Stomach (tissue), 9 donors: Measurements from ENCODE around the gene LRRC37A3. TPM values are rescaled to one million over a fixed set of nuclear protein-coding genes. Genes with fewer than 3 reads are reported as not detected.
"Not testable (repeated sequence)": the region's sequence is repeated elsewhere in the genome, so short reads cannot be mapped to it uniquely, and the experiment has no call there.

Source experiments
- DNase-seq, 2 donors: peaks; one replicate each; pipeline versions ENCODE4 v3.0.0 to v3.0.0-alpha.2; 2013 to 2019
- H3K27ac ChIP-seq, 5 donors: fragments of 200-600 bp in 4 of 5; sonication (generic) in 4 of 5; one replicate each; pipeline ENCODE4 v1.5.1; 2013 to 2019; ENCODE audit warnings: mild to moderate bottlenecking in 1 of 5, moderate library complexity in 1 of 5
- H3K27me3 ChIP-seq, 3 donors: fragments of 200-600 bp; sonication (generic); one replicate each; pipeline ENCODE4 v1.5.1; 2017 to 2019; ENCODE audit warnings: mixed run types in 1 of 3
- H3K36me3 ChIP-seq, 4 donors: fragments of 200-600 bp; sonication (generic); 1 replicate in 3 of 4; 2 replicates in 1 of 4; pipeline ENCODE4 v1.5.1; 2016 to 2019
- H3K4me1 ChIP-seq, 4 donors: fragments of 200-600 bp; sonication (generic); one replicate each; pipeline ENCODE4 v1.5.1; 2016 to 2019
- H3K4me3 ChIP-seq, 4 donors: fragments of 200-600 bp; sonication (generic) in 3 of 4; one replicate each; pipeline ENCODE4 v1.5.1; 2016 to 2019; ENCODE audit warnings: mild to moderate bottlenecking in 1 of 4
- H3K9me3 ChIP-seq, 4 donors: fragments of 200-600 bp; sonication (generic); one replicate each; pipeline ENCODE4 v1.5.1; 2016 to 2019
- EP300 ChIP-seq: sonication (generic); formaldehyde crosslinking; IDR thresholded peaks from one replicate; pipeline ENCODE4 v1.6.1; 2017; ENCODE audit warnings: antibody characterized with exemption
- POLR2A ChIP-seq, 4 donors: fragments of 450-650 bp; IDR thresholded peaks; one replicate each; pipeline ENCODE4 v1.6.1; 2016; ENCODE audit warnings: antibody characterized with exemption in 4 of 4, control low read depth in 2 of 4, mild to moderate bottlenecking in 1 of 4, moderate library complexity in 1 of 4
- POLR2AphosphoS5 ChIP-seq, 3 donors: sonication (generic); formaldehyde crosslinking; IDR thresholded peaks; one replicate each; pipeline ENCODE4 v1.6.1; 2016; ENCODE audit warnings: antibody characterized with exemption in 3 of 3
- WGBS, 5 donors: extraction: QIAGEN DNeasy Blood & Tissue Kit in 3 of 5; methylation state at CpG; one replicate each; pipeline versions ENCODE4 v1.1.5 to v1.1.7; 2013 to 2018; 5-methylcytosine and 5-hydroxymethylcytosine counted together
- intact Hi-C: fragments of 100-400 bp; cut with DNase I; formaldehyde crosslinking; loops from one replicate; pipeline ENCODE4 v1.15.1; 2023; ENCODE audit warnings: low total_unique reads
- polyA plus RNA-seq, 3 donors: library from polyadenylated mRNA; stranded (reverse); fragments of 200-250 nt; gene quantifications; one replicate each; pipeline ENCODE4 v1.2.3, GENCODE V29; 2013
- total RNA-seq, 5 donors: library from RNA; depleted of rRNA; stranded (reverse); fragments of >200 nt; gene quantifications; one replicate each; pipeline versions ENCODE4 v1.1.0 to v1.2.3, GENCODE V29; 2014 to 2016
- TF ChIP-seq, protein P1 (sequence below), 7 experiments: fragments of 450-650 bp in 4 of 7; fragments of 200-600 bp in 3 of 7; sonication (generic) in 3 of 7; IDR thresholded peaks; one replicate each; pipeline ENCODE4 v1.5.1; 2016 to 2019; ENCODE audit warnings: antibody characterized with exemption in 7 of 7, control low read depth in 2 of 7, mild to moderate bottlenecking in 1 of 7
- donor health status: healthy with polysubstance abuse.
- donor health status: Bipolar disorder and iron deficiency.
- donor health status: healthy.

The LRRC37A3 gene
- total and polyA plus RNA-seq, 8 donors: 1.6 to 19.6 (median 3.9) TPM

DNA sequence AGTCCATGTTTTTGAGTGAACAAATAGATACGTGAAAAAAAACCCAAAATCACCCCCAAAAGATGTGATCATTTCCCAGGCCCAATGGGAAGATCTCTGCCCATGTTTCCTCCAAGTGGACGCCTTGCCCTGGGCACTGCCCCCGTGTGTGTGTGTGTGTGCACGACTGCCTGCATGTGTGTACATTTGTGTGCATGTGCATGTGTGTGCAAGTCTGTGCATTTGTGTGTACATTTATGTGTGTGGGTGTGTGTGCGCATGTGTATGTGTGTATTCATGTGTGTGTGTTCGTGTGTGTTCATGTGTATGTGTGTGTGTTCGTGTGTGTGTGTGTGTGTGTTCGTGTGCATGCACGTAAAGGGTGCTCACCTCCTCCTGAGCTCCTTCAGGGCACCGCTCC is 16.8 kb upstream of the LRRC37A3 start:
- WGBS, 5 donors: 89 to 96% (median 95%) methylated on average over 8 to 10 of the region's 10 CpGs

DNA sequence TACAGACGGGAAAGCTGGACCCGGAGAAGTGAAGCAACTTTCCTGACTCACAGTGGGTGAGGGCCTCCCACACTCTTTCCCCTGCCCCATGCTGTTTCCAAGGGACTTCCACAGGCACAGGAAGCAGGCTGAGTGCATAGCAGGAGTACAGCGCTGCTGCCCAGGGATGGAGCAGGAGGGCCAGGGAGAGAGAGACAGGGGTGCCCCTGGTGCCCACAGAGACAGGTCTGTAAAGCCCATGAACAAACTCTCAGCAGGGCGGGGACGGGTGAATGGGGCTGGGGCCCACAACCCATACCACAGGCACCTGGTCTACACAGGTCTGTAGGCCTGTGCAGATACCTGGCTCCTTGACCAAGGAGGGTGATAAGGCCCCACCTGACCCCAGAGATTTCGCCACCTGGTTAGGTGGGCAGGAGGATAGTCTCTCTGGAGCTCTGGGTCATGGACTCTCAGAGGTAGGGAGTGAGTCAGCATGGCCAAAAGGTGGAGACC is 15.1 kb upstream of the LRRC37A3 start:
- H3K4me3 ChIP-seq, H3K9me3 ChIP-seq, H3K27ac ChIP-seq, H3K36me3 ChIP-seq, H3K27me3 ChIP-seq, H3K4me1 ChIP-seq, DNase-seq, intact Hi-C loops: not testable (repeated sequence)
- 87 to 99% (median 90%) methylated on average over 3 to 6 of the region's 6 CpGs for WGBS, 5 donors

More for the DNA sequence above, 16.8 kb upstream of the LRRC37A3 start:
- H3K27ac ChIP-seq: no peak overlapping the region
- no peak overlapping the region for H3K4me3 ChIP-seq
- no peak for DNase-seq
- no peaks in the 10 kb centered on the region for H3K9me3 ChIP-seq
- H3K4me1 ChIP-seq: no peaks in the 10 kb centered on the region
- H3K27me3 ChIP-seq: no peaks in the 10 kb centered on the region
- TF ChIP-seq POLR2A (IDR thresholded peaks at IDR 0.05) (no peak), POLR2AphosphoS5 (IDR thresholded peaks at IDR 0.05) (no peak), EP300 (no peak)
- TF ChIP-seq, protein P1, sequence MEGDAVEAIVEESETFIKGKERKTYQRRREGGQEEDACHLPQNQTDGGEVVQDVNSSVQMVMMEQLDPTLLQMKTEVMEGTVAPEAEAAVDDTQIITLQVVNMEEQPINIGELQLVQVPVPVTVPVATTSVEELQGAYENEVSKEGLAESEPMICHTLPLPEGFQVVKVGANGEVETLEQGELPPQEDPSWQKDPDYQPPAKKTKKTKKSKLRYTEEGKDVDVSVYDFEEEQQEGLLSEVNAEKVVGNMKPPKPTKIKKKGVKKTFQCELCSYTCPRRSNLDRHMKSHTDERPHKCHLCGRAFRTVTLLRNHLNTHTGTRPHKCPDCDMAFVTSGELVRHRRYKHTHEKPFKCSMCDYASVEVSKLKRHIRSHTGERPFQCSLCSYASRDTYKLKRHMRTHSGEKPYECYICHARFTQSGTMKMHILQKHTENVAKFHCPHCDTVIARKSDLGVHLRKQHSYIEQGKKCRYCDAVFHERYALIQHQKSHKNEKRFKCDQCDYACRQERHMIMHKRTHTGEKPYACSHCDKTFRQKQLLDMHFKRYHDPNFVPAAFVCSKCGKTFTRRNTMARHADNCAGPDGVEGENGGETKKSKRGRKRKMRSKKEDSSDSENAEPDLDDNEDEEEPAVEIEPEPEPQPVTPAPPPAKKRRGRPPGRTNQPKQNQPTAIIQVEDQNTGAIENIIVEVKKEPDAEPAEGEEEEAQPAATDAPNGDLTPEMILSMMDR (IDR thresholded peaks at IDR 0.05): no peak
- peaks cover 0 to 6% (median 0%) of the 10 kb centered on the region in 4 donors for H3K36me3 ChIP-seq
- intact Hi-C loops: no loop called here

DNA sequence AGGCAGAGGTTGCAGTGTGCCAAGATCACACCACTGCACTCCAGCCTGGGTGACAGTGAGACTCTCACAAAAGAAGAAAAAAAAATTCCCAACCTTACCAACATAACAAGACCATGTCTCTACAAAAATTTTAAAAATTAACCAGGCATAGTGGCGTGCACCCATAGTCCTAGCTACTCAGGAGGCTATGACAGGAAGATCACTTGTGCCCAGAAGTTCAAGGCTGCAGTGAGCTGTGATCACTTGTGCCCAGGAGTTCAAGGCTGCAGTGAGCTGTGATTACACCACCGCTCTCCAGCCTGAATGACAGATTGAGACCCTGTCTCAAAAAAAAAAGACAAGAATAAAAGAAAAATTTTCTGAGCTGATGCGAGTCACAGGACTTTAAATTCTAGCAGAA is 13.6 kb upstream of the LRRC37A3 start:
- H3K9me3 ChIP-seq, H3K4me3 ChIP-seq, H3K27ac ChIP-seq, H3K4me1 ChIP-seq, intact Hi-C loops, H3K36me3 ChIP-seq, DNase-seq, H3K27me3 ChIP-seq: not testable (repeated sequence)
- 81 to 97% (median 87%) methylated on average over 3 of the region's 3 CpGs for WGBS, 5 donors

DNA sequence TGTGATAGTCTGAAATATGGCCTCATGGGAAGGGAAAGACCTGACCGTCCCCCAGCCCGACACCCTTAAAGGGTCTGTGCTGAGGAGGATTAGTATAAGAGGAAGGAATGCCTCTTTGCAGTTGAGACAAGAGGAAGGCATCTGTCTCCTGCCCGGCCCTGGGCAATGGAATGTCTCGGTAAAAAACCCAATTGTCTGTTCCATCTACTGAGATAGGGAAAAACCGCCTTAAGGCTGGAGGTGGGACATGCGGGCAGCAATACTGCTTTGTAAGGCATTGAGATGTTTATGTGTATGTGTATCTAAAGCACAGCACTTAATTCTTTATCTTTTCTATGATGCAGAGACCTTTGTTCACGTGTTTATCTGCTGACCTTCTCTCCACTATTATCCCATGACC is 11.1 kb upstream of the LRRC37A3 start:
- H3K27me3 ChIP-seq, DNase-seq, H3K36me3 ChIP-seq, H3K9me3 ChIP-seq, H3K27ac ChIP-seq, H3K4me3 ChIP-seq, intact Hi-C loops: not testable (repeated sequence)
- WGBS, 5 donors: 74 to 85% (median 76%) methylated on average over 7 of the region's 7 CpGs
- peaks cover 0 to 11% (median 0%) of the 10 kb centered on the region in 4 donors for H3K4me1 ChIP-seq

DNA sequence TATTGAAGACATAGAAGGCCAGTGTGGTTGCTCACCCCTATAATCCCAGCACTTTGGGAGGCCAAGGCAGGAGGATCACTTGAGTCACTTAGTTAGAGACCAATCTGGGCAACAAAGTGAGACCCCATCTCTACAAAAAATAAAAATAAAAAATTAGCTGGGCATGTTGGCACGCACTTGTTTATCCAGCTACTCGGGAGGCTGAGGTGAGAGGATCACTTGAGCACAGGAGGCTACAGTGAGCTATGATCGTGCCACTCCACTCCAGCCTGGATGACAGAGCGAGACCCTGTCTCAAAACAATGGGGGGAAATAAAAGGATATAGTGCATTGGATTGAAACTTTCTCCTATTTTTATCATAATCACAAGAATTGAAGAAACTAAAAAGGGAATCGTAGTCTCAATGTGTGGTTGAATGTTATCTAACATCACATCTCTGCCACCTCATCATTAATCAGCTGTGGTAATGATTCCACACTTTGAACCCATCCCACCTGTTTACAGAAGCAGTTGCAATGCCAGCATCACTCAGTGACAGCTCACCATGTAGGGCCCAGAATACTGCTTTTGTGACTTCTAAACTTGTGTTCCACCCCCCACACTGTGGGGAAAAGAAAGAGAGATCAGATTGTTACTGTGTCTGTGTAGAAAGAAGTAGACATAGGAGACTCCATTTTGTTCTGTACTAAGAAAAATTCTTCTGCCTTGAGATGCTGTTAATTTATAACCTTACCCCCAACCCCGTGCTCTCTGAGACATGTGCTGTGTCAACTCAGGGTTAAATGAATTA is 10.3 kb upstream of the LRRC37A3 start:
- H3K27me3 ChIP-seq, DNase-seq, H3K4me3 ChIP-seq, H3K36me3 ChIP-seq, intact Hi-C loops, H3K9me3 ChIP-seq: not testable (repeated sequence)
- WGBS, 5 donors: 72 to 84% (median 77%) methylated on average over 5 to 6 of the region's 6 CpGs
- H3K4me1 ChIP-seq: peaks cover 0 to 11% (median 0%) of the 10 kb centered on the region in 4 donors
- H3K27ac ChIP-seq: peak overlapping the region in 2 of 5 donors; percentile 20 to 53

DNA sequence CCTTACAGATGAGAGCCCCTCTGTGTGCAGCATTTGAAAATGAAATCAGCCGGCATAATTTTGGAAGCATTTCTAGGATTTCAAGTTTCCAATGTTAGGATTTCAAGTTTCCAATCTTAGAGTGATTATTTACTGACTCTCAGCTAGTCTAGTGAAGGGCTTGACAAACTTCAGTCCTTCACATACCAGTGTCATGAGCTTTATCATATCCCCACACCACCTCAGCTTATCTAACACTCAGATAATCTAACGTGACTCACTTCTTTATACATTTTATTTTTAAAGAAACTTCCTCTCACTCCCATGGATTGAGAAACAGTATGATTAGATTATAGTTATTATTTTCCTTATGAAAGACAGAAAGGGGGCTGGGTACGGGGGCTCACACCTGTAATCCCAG is 9.4 kb upstream of the LRRC37A3 start:
- H3K4me1 ChIP-seq: peaks cover 0 to 11% (median 0%) of the 10 kb centered on the region in 4 donors
- 39 to 63% (median 47%) methylated on average over 3 of the region's 3 CpGs for whole genome bisulfite sequencing, 5 donors
- DNase-seq, H3K9me3 ChIP-seq, H3K27me3 ChIP-seq, intact Hi-C loops, H3K4me3 ChIP-seq, H3K36me3 ChIP-seq: not testable (repeated sequence)
- H3K27ac ChIP-seq: peak overlapping the region in 2 of 5 donors; percentile 20 to 53

DNA sequence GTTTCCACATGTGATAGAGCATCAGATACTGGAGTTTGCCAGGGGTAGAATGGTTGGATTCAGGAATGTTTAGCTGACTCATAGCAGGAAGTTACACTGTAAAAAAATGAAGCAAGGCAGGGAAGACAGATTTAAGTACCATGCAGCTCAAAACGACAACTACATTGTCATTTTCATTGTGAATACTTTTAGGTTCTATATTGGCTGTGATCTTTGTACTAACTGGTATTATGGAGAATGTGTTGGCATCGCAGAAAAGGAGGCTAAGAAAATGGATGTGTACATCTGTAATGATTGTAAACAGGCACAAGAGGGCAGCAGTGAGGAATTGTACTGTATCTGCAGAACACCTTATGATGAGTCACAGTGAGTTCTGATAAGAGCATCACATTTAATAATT is 8.2 kb upstream of the LRRC37A3 start:
- H3K4me3 ChIP-seq, H3K36me3 ChIP-seq, H3K27me3 ChIP-seq, intact Hi-C loops, H3K9me3 ChIP-seq: not testable (repeated sequence)
- H3K27ac ChIP-seq: peak overlapping the region in 2 of 5 donors; percentile 40 to 50
- H3K4me1 ChIP-seq: peaks cover 0 to 14% (median 0%) of the 10 kb centered on the region in 4 donors
- WGBS, 5 donors: 0 to 4% (median 0%) methylated on average over 2 of the region's 2 CpGs
- TF ChIP-seq POLR2AphosphoS5 (IDR thresholded peaks at IDR 0.05): peak in 1 of 3 donors; percentile 31
- TF ChIP-seq, protein P1 (IDR thresholded peaks at IDR 0.05): peak in 5 of 7 experiments; percentile 41 to 93 (median 61)
- DNase-seq: peak; percentile 34 to 89

DNA sequence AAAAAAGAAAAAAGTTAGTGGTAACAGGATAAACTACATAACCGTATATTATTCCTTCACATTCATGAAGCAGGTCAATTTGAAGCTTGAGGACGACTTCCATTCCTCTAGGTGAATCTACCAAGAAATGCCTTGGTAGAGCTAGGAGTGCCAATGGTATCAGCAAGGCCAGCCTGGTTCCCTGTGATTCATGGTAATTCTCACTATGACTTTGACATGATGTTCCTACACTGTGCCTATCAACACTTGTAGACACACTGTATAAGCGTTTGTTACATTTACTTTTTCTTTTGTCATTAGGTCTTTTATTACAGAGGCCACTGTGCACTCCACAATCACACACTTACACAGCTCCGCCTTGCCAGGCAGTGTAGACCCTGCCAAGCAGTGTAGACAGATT is 7.2 kb upstream of the LRRC37A3 start:
- H3K36me3 ChIP-seq, H3K27me3 ChIP-seq, H3K9me3 ChIP-seq, DNase-seq, H3K4me3 ChIP-seq, intact Hi-C loops: not testable (repeated sequence)
- WGBS, 5 donors: 83 to 93% (median 87%) methylated on average over 4 of the region's 4 CpGs
- Histone ChIP-seq H3K4me1 (peaks cover 0 to 15% (median 0%) of the 10 kb centered on the region in 4 donors), H3K27ac (peak overlapping the region in 1 of 5 donors; percentile 31)

DNA sequence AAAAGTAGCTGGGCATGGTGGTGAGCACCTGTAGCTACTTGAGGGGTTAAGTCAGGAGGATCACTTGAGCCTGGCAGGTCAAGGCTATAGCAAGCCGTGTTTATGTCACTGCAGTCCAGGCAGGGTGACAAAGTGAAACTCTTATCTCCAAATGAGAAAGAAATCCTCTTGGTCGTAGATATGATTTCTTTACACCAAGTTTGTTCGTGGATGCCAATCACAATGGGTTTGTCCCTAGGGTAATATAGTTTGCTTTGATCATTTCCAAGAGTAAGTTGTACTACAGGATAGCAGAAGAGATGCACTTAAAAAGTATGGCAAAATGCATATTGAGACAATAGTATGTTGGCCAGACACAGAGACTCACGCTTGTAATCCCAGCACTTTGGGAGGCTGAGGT is 6.0 kb upstream of the LRRC37A3 start:
- H3K4me3 ChIP-seq, H3K36me3 ChIP-seq, H3K27ac ChIP-seq, H3K27me3 ChIP-seq, H3K9me3 ChIP-seq, intact Hi-C loops, DNase-seq: not testable (repeated sequence)
- H3K4me1 ChIP-seq: peaks cover 0 to 21% (median 2%) of the 10 kb centered on the region in 4 donors
- 48 to 69% (median 61%) methylated on average over 4 of the region's 4 CpGs for WGBS, 5 donors
